Measurements from ENCODE around the gene GTF2A1.

DNA sequence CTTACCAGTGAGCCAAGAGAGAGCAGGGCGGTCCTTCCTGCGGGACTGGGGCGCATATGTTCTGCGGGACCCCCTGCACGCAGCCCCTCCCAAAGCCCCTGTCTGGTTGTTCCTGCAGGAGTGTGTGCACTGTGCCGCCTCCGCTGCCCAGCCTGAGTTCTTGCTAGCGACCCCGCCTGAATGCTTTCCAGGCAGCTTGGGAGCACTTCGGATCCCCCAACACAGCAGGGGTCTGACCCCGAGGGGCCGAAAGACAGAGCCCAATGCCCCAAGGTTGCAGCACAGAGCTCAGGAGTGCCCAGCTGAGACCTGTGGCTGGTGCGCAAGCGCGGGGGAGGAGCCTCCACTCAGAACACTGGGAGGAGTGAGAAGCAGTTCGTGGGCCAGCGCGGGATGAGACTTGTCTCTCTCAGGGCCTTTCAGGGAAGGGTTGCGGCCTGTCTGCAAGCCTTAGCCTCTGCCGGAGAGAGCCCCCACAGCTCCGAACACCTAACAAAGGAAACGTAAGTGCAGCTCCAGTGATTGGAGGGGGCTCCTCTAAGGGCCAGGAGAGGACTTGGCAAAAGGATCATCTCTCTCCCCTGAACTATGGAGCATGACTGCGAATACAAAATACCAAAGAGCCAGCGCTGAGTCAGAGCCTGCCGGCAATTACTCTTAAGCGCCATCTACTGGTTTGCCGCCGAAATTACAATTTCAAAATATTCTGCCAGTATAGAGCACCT, 50.5 kb downstream of the GTF2A1 start:
- TF ChIP-seq, protein P1, sequence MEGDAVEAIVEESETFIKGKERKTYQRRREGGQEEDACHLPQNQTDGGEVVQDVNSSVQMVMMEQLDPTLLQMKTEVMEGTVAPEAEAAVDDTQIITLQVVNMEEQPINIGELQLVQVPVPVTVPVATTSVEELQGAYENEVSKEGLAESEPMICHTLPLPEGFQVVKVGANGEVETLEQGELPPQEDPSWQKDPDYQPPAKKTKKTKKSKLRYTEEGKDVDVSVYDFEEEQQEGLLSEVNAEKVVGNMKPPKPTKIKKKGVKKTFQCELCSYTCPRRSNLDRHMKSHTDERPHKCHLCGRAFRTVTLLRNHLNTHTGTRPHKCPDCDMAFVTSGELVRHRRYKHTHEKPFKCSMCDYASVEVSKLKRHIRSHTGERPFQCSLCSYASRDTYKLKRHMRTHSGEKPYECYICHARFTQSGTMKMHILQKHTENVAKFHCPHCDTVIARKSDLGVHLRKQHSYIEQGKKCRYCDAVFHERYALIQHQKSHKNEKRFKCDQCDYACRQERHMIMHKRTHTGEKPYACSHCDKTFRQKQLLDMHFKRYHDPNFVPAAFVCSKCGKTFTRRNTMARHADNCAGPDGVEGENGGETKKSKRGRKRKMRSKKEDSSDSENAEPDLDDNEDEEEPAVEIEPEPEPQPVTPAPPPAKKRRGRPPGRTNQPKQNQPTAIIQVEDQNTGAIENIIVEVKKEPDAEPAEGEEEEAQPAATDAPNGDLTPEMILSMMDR (IDR thresholded peaks at IDR 0.05) = peak; percentile 87
- TF ChIP-seq EZH2phosphoT487 (IDR thresholded peaks at IDR 0.05) = no peak

Measured in neural progenitor cell (in vitro differentiated cells).